Suprapubic skin (tissue), 4 donors: Measurements from ENCODE around the gene CCL22. TPM values are rescaled to one million over a fixed set of nuclear protein-coding genes. Genes with fewer than 3 reads are reported as not detected.

ENCODE experiments used
- DNase-seq, 2 donors: peaks; one replicate each; pipeline ENCODE4 v3.0.0-alpha.2; 2019; ENCODE audit warnings: low spot score in 2 of 2
- H3K27ac ChIP-seq: fragments of 200-600 bp; sonication (generic); one replicate; pipeline ENCODE4 v1.5.1; 2019
- H3K27me3 ChIP-seq: fragments of 200-600 bp; sonication (generic); one replicate; pipeline ENCODE4 v1.5.1; 2019
- H3K36me3 ChIP-seq: fragments of 200-600 bp; sonication (generic); one replicate; pipeline ENCODE4 v1.5.1; 2019
- H3K4me1 ChIP-seq: fragments of 200-600 bp; sonication (generic); one replicate; pipeline ENCODE4 v1.5.1; 2019
- H3K4me3 ChIP-seq: fragments of 200-600 bp; sonication (generic); one replicate; pipeline ENCODE4 v1.5.1; 2019; ENCODE audit warnings: mild to moderate bottlenecking
- H3K9me3 ChIP-seq: fragments of 200-600 bp; sonication (generic); one replicate; pipeline ENCODE4 v1.5.1; 2019
- CTCF ChIP-seq, 2 donors: fragments of 200-600 bp in 1 of 2; fragments of 450-650 bp in 1 of 2; sonication (generic) in 1 of 2; IDR thresholded peaks; one replicate each; pipeline ENCODE4 v1.5.1; 2016 to 2019; ENCODE audit warnings: antibody characterized with exemption in 2 of 2, mild to moderate bottlenecking in 1 of 2, moderate library complexity in 1 of 2
- EP300 ChIP-seq: sonication (generic); formaldehyde crosslinking; IDR thresholded peaks from one replicate; pipeline ENCODE4 v1.6.1; 2017; ENCODE audit warnings: antibody characterized with exemption
- POLR2A ChIP-seq, 2 donors: fragments of 450-650 bp; IDR thresholded peaks; one replicate each; pipeline ENCODE4 v1.6.1; 2017; ENCODE audit warnings: antibody characterized with exemption in 2 of 2, mild to moderate bottlenecking in 2 of 2, moderate library complexity in 2 of 2
- POLR2AphosphoS5 ChIP-seq, 3 donors: sonication (generic); formaldehyde crosslinking; IDR thresholded peaks; one replicate each; pipeline ENCODE4 v1.6.1; 2017; ENCODE audit warnings: antibody characterized with exemption in 3 of 3
- WGBS: methylation state at CpG from one replicate; pipeline ENCODE4 v1.1.5; 2018; 5-methylcytosine and 5-hydroxymethylcytosine counted together
- total RNA-seq, 4 donors: library from RNA; depleted of rRNA; stranded (reverse); fragments of >200 nt; gene quantifications; one replicate each; pipeline ENCODE4 v1.1.0, GENCODE V29; 2016

The CCL22 gene
- total RNA-seq, 4 donors from 2014 or later, result 1.5 to 11.7 (median 3.3) TPM

- Histone ChIP-seq H3K9me3 (peaks cover 6% of the 10 kb centered on the region), H3K4me3 (no peak overlapping the region), H3K27ac (no peak overlapping the region), H3K36me3 (no peaks in the 10 kb centered on the region), H3K4me1 (no peaks in the 10 kb centered on the region), H3K27me3 (peaks cover 5% of the 10 kb centered on the region)
- TF ChIP-seq EP300 (no peak), POLR2A (IDR thresholded peaks at IDR 0.05) (no peak), POLR2AphosphoS5 (IDR thresholded peaks at IDR 0.05) (no peak), CTCF (IDR thresholded peaks at IDR 0.05) (no peak)
- WGBS, result 80% methylated on average over 8 of the region's 8 CpGs
- no peak for DNase-seq
These were observed 28.8 kb upstream of the CCL22 start for GRCh38 chr16:57329718-57330327.

DNA sequence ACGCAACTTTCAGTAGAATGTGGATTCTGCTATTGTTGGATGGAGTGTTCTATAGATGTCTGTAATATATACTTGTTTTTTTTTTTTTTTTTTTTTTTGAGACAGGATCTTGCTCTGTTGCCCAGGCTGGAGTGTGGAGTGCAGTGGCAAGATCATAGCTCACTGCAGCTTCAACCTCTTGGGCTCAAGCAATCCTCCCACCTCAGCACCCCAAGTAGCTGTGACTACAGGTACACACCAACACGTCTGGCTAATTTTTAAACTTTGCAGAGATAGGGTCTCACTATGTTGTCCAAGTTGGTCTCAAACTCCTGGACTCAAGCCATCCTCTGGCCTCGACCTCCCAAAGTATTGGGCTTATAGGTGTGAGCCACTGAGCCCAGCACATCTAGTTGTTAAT lies 27.2 kb upstream of the CCL22 start:
- Histone ChIP-seq H3K4me3 (no peak overlapping the region), H3K27me3 (peaks cover 5% of the 10 kb centered on the region), H3K36me3 (no peaks in the 10 kb centered on the region), H3K4me1 (no peaks in the 10 kb centered on the region), H3K27ac (no peak overlapping the region), H3K9me3 (peaks cover under 1% of the 10 kb centered on the region)
- DNase-seq, result no peak
- 72% methylated on average over 3 of the region's 3 CpGs for WGBS
- TF ChIP-seq POLR2A (IDR thresholded peaks at IDR 0.05) (no peak), POLR2AphosphoS5 (IDR thresholded peaks at IDR 0.05) (no peak), CTCF (IDR thresholded peaks at IDR 0.05) (no peak), EP300 (no peak)

GRCh38 chr16:57333402-57333801 lies 25.2 kb upstream of the CCL22 start:
- H3K36me3 ChIP-seq, result no peaks in the 10 kb centered on the region
- H3K27me3 ChIP-seq, result peaks cover 5% of the 10 kb centered on the region
- WGBS, result 88% methylated on average over 1 of the region's 1 CpG
- no peaks in the 10 kb centered on the region for H3K4me1 ChIP-seq
- no peak for TF ChIP-seq CTCF (IDR thresholded peaks at IDR 0.05)
- TF ChIP-seq EP300, result no peak
- TF ChIP-seq POLR2AphosphoS5 (IDR thresholded peaks at IDR 0.05), result no peak
- no peak for TF ChIP-seq POLR2A (IDR thresholded peaks at IDR 0.05)
- DNase-seq, result no peak
- H3K4me3 ChIP-seq, result no peak overlapping the region
- no peak overlapping the region for H3K27ac ChIP-seq
- H3K9me3 ChIP-seq, result no peaks in the 10 kb centered on the region

GRCh38 chr16:57335366-57335765 lies 23.2 kb upstream of the CCL22 start:
- H3K4me1 ChIP-seq, result no peaks in the 10 kb centered on the region
- no peak overlapping the region for H3K27ac ChIP-seq
- H3K36me3 ChIP-seq, result no peaks in the 10 kb centered on the region
- TF ChIP-seq POLR2A (IDR thresholded peaks at IDR 0.05) (no peak), POLR2AphosphoS5 (IDR thresholded peaks at IDR 0.05) (no peak), CTCF (IDR thresholded peaks at IDR 0.05) (no peak), EP300 (no peak)
- peaks cover 5% of the 10 kb centered on the region for H3K27me3 ChIP-seq
- WGBS, result 80% methylated on average over 4 of the region's 4 CpGs
- H3K4me3 ChIP-seq, result no peak overlapping the region
- no peak for DNase-seq
- H3K9me3 ChIP-seq, result no peaks in the 10 kb centered on the region

DNA sequence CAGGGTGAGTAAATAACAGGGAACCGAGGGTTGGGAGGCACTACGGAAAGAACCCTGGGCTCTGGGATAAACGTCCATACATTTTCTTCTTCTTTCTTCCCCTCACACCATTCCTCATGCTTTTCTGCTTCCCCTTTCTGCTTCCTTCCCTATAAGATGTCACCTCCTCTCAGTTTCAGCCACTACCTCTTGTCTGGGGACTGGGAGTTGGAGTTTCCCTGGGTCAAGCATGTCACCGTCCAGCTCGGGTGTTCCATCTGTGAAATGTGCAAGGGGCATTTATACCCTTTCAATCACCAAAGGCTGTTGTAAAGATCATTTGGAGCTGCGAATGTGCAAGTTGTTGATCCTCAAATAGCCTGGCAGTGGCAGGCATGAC lies 17.5 kb upstream of the CCL22 start:
- 83% methylated on average over 6 of the region's 6 CpGs for WGBS

More for the DNA sequence above, 17.5 kb upstream of the CCL22 start:
- H3K4me1 ChIP-seq, result peaks cover 16% of the 10 kb centered on the region
- H3K9me3 ChIP-seq, result no peaks in the 10 kb centered on the region
- no peaks in the 10 kb centered on the region for H3K36me3 ChIP-seq
- DNase-seq, result no peak
- H3K27ac ChIP-seq, result peak overlapping the region; percentile 62
- TF ChIP-seq EP300, result no peak
- TF ChIP-seq POLR2AphosphoS5 (IDR thresholded peaks at IDR 0.05), result no peak
- TF ChIP-seq CTCF (IDR thresholded peaks at IDR 0.05), result no peak
- TF ChIP-seq POLR2A (IDR thresholded peaks at IDR 0.05), result no peak
- no peak overlapping the region for H3K4me3 ChIP-seq
- no peaks in the 10 kb centered on the region for H3K27me3 ChIP-seq
